Choroid plexus epithelial cell (primary cell): ENCODE results near the gene EFCC1.

Experiments
- DNase-seq: peaks from one replicate; pipeline ENCODE4 v3.0.0-alpha.2; 2010; ENCODE audit warnings: low read depth
- H3K4me3 ChIP-seq: 2 replicates; pipeline ENCODE4 v1.5.1; 2011; ENCODE audit warnings: low read depth, mild to moderate bottlenecking, control low read depth, low read length, moderate library complexity
- CTCF ChIP-seq: conservative IDR thresholded peaks from 2 replicates; pipeline ENCODE4 v1.5.1; 2011; ENCODE audit warnings: low read depth, mild to moderate bottlenecking, control low read depth, inconsistent platforms, low read length, moderate library complexity

The EFCC1 gene

GRCh38 chr3:129045675-129046036 lies 44.6 kb downstream of the EFCC1 start:
- TF ChIP-seq CTCF: no peak
- DNase-seq: no peak
- H3K4me3 ChIP-seq: no peak overlapping the region

- DNase-seq: no peak
- no peak overlapping the region for H3K4me3 ChIP-seq
These were observed 45.1 kb downstream of the EFCC1 start for GRCh38 chr3:129046037-129046731.

GRCh38 chr3:129046732-129047552 lies 45.8 kb downstream of the EFCC1 start:
- H3K4me3 ChIP-seq: no peak overlapping the region
- TF ChIP-seq CTCF: no peak
- no peak for DNase-seq

More at GRCh38 chr3:129046037-129046731, 45.1 kb downstream of the EFCC1 start:
- peak; percentile 14 for TF ChIP-seq CTCF

GRCh38 chr3:129047553-129047839 lies 46.4 kb downstream of the EFCC1 start:
- DNase-seq: no peak
- H3K4me3 ChIP-seq: no peak overlapping the region
- no peak for TF ChIP-seq CTCF

GRCh38 chr3:129050556-129051295 lies 49.6 kb downstream of the EFCC1 start:
- no peak for TF ChIP-seq CTCF
- DNase-seq: no peak
- no peak overlapping the region for H3K4me3 ChIP-seq

- H3K4me3 ChIP-seq: no peak overlapping the region
- no peak for DNase-seq
- TF ChIP-seq CTCF: no peak
These were observed 50.8 kb downstream of the EFCC1 start for GRCh38 chr3:129051871-129052340.
